Gastrocnemius medialis (tissue), 4 donors: Measurements from ENCODE around the gene XPR1. TPM values are rescaled to one million over a fixed set of nuclear protein-coding genes. Genes with fewer than 3 reads are reported as not detected.
A peak's percentile ranks its signal among the peaks of the same experiment; 100 is the strongest.

ENCODE experiments used
- ATAC-seq, 2 donors: fragments of 150-250 bp; one replicate each; pipeline ENCODE4 v1.9.1; 2016
- DNase-seq, 2 donors: peaks; one replicate each; pipeline ENCODE4 v3.0.0-alpha.2; 2019
- H3K27ac ChIP-seq, 4 donors: fragments of 200-600 bp; sonication (generic); 1 replicate in 1 of 4; 2 replicates in 3 of 4; pipeline ENCODE4 v1.5.1; 2016 to 2018; ENCODE audit warnings: mild to moderate bottlenecking in 2 of 4, moderate library complexity in 1 of 4
- H3K27me3 ChIP-seq, 3 donors: fragments of 200-600 bp; sonication (generic) in 2 of 3; 1 replicate in 1 of 3; 2 replicates in 2 of 3; pipeline versions ENCODE4 v1.5.1 to v1.6.0; 2016 to 2019; ENCODE audit warnings: mild to moderate bottlenecking in 1 of 3, moderate library complexity in 1 of 3
- H3K36me3 ChIP-seq, 2 donors: fragments of 200-600 bp; sonication (generic) in 1 of 2; one replicate each; pipeline ENCODE4 v1.5.1; 2017 to 2018
- H3K4me1 ChIP-seq, 2 donors: fragments of 200-600 bp; sonication (generic) in 1 of 2; one replicate each; pipeline ENCODE4 v1.5.1; 2016 to 2017; ENCODE audit warnings: mild to moderate bottlenecking in 2 of 2
- H3K4me3 ChIP-seq, 4 donors: fragments of 200-600 bp; sonication (generic) in 3 of 4; 1 replicate in 1 of 4; 2 replicates in 3 of 4; pipeline ENCODE4 v1.5.1; 2016 to 2019; ENCODE audit warnings: mild to moderate bottlenecking in 2 of 4
- H3K9me3 ChIP-seq, 3 donors: fragments of 200-600 bp; sonication (generic) in 2 of 3; 1 replicate in 1 of 3; 2 replicates in 2 of 3; pipeline ENCODE4 v1.5.1; 2016 to 2019
- CTCF ChIP-seq, 5 experiments: fragments of 450-650 bp in 3 of 5; fragments of 200-600 bp in 2 of 5; sonication (generic) in 2 of 5; IDR thresholded peaks in 4 of 5; conservative IDR thresholded peaks in 1 of 5; 1 replicate in 4 of 5; 2 replicates in 1 of 5; pipeline ENCODE4 v1.5.1; 2016 to 2019; ENCODE audit warnings: antibody characterized with exemption in 5 of 5, mild to moderate bottlenecking in 3 of 5, moderate library complexity in 3 of 5
- POLR2A ChIP-seq, 2 donors: fragments of 450-650 bp; IDR thresholded peaks; one replicate each; pipeline ENCODE4 v1.6.1; 2017; ENCODE audit warnings: antibody characterized with exemption in 2 of 2, mild to moderate bottlenecking in 2 of 2, moderate library complexity in 2 of 2
- in situ Hi-C, 4 donors: fragments of 200-750 bp; cut with MboI; loops; one replicate each; pipeline versions ENCODE4 v1.15.0 to v1.8.0; 2017; ENCODE audit warnings: low sequenced_read_pairs in 4 of 4
- intact Hi-C: fragments of 100-400 bp; cut with DNase I; formaldehyde crosslinking; loops from one replicate; pipeline ENCODE4 v1.15.1; 2023; ENCODE audit warnings: low total_unique reads
- total RNA-seq, 4 donors: library from RNA; depleted of rRNA; stranded (reverse); fragments of >200 nt; gene quantifications; one replicate each; pipeline versions ENCODE4 v1.1.0 to v1.2.3, GENCODE V29; 2016

The XPR1 gene
- total RNA-seq, 4 donors from 2014 or later = 14.5 to 24.9 (median 18.6) TPM

GRCh38 chr1:180588121-180588520, 43.7 kb upstream of the XPR1 start:
- H3K36me3 ChIP-seq = no peaks in the 10 kb centered on the region
- intact Hi-C loops = no loop called here
- in situ Hi-C loops = no loop called here
- H3K27me3 ChIP-seq = no peaks in the 10 kb centered on the region
- no peak overlapping the region for H3K27ac ChIP-seq
- DNase-seq = no peak
- H3K4me1 ChIP-seq = no peaks in the 10 kb centered on the region
- TF ChIP-seq POLR2A (IDR thresholded peaks at IDR 0.05) (no peak), CTCF (IDR thresholded peaks at IDR 0.05 in 4 of 5, conservative IDR thresholded peaks at IDR 0.05 in 1 of 5) (no peak)
- ATAC-seq = no peak
- H3K4me3 ChIP-seq = no peak overlapping the region
- H3K9me3 ChIP-seq = no peaks in the 10 kb centered on the region

GRCh38 chr1:180590889-180591288, 40.9 kb upstream of the XPR1 start:
- H3K4me3 ChIP-seq = no peak overlapping the region

DNA sequence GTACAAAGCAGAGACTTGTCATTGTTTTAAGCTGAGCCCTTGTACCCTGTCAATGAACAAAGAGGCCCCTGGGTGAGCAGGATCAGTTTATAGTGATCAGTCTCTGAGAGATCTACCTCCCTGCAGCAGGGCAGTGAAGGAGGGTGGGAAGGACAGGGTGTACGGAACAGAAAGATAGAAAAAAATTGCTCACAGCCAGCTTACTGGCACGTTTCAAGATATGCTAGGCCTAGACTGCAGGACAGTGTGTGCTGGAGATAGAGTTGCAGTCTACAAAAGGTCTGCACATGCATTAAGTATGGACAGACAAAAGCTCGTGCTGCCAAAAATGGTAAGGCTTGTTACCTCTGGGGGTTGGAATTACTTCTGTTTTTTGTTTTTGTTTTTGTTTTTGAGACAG, 38.4 kb upstream of the XPR1 start:
- intact Hi-C loops = no loop called here
- H3K4me3 ChIP-seq = no peak overlapping the region
- TF ChIP-seq POLR2A (IDR thresholded peaks at IDR 0.05) (no peak), CTCF (IDR thresholded peaks at IDR 0.05 in 4 of 5, conservative IDR thresholded peaks at IDR 0.05 in 1 of 5) (no peak)
- in situ Hi-C loops = no loop called here
- DNase-seq = no peak
- no peaks in the 10 kb centered on the region for H3K27me3 ChIP-seq
- H3K4me1 ChIP-seq = no peaks in the 10 kb centered on the region
- H3K27ac ChIP-seq = no peak overlapping the region
- no peaks in the 10 kb centered on the region for H3K9me3 ChIP-seq
- ATAC-seq = peak in 1 of 2 donors; percentile 78
- no peaks in the 10 kb centered on the region for H3K36me3 ChIP-seq

More at GRCh38 chr1:180590889-180591288, 40.9 kb upstream of the XPR1 start:
- ATAC-seq (no peak), DNase-seq (no peak)
- Histone ChIP-seq H3K27ac (no peak overlapping the region), H3K36me3 (no peaks in the 10 kb centered on the region), H3K27me3 (no peaks in the 10 kb centered on the region), H3K9me3 (no peaks in the 10 kb centered on the region), H3K4me1 (no peaks in the 10 kb centered on the region)
- intact Hi-C loops (no loop called here), in situ Hi-C loops (no loop called here)
- TF ChIP-seq POLR2A (IDR thresholded peaks at IDR 0.05) = no peak

DNA sequence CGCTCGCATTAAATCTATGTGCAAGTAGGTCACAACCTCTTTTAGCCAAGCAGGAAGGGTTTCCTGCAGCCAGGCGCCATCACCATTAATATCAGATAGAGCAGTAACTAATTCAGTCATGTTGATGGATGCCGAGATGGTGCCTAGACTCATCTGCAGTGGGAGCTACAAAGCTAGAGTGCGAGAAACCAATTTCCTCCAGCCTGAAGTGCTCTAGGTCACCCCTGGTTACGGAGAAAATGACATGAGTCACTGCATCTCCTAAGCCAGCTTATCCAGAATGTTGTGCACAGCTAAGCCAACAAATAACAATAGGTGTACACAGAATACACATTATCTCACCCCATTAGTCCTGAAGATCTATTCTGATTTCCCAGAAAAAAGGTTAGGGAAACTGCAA, 37.1 kb upstream of the XPR1 start:
- H3K36me3 ChIP-seq = no peaks in the 10 kb centered on the region
- no peak for DNase-seq
- in situ Hi-C loops (no loop called here), intact Hi-C loops (no loop called here)
- ATAC-seq = no peak
- TF ChIP-seq CTCF (IDR thresholded peaks at IDR 0.05 in 4 of 5, conservative IDR thresholded peaks at IDR 0.05 in 1 of 5) (no peak), POLR2A (IDR thresholded peaks at IDR 0.05) (no peak)
- no peaks in the 10 kb centered on the region for H3K9me3 ChIP-seq
- no peaks in the 10 kb centered on the region for H3K27me3 ChIP-seq
- H3K4me3 ChIP-seq = no peak overlapping the region
- H3K4me1 ChIP-seq = no peaks in the 10 kb centered on the region
- H3K27ac ChIP-seq = no peak overlapping the region

GRCh38 chr1:180595966-180596365, 35.9 kb upstream of the XPR1 start:
- Histone ChIP-seq H3K36me3 (no peaks in the 10 kb centered on the region), H3K27ac (no peak overlapping the region), H3K9me3 (no peaks in the 10 kb centered on the region), H3K4me1 (no peaks in the 10 kb centered on the region), H3K27me3 (no peaks in the 10 kb centered on the region), H3K4me3 (no peak overlapping the region)
- intact Hi-C loops (no loop called here), in situ Hi-C loops (no loop called here)
- TF ChIP-seq CTCF (IDR thresholded peaks at IDR 0.05 in 4 of 5, conservative IDR thresholded peaks at IDR 0.05 in 1 of 5) = no peak
- TF ChIP-seq POLR2A (IDR thresholded peaks at IDR 0.05) = no peak
- DNase-seq (no peak), ATAC-seq (no peak)
